CD4-positive, alpha-beta T cell treated with Interleukin-6 at 100 ng/mL for 8 hours (primary cell): ENCODE measurements around the gene HS6ST2.

Source experiments
- DNase-seq: peaks from one replicate; pipeline ENCODE4 v3.0.0-alpha.2; 2020; ENCODE audit warnings: mixed read lengths, low spot score

Gene HS6ST2

GRCh38 chrX:132843363-132843762 is 115.1 kb downstream of the HS6ST2 start:
- DNase-seq: no peak

DNA sequence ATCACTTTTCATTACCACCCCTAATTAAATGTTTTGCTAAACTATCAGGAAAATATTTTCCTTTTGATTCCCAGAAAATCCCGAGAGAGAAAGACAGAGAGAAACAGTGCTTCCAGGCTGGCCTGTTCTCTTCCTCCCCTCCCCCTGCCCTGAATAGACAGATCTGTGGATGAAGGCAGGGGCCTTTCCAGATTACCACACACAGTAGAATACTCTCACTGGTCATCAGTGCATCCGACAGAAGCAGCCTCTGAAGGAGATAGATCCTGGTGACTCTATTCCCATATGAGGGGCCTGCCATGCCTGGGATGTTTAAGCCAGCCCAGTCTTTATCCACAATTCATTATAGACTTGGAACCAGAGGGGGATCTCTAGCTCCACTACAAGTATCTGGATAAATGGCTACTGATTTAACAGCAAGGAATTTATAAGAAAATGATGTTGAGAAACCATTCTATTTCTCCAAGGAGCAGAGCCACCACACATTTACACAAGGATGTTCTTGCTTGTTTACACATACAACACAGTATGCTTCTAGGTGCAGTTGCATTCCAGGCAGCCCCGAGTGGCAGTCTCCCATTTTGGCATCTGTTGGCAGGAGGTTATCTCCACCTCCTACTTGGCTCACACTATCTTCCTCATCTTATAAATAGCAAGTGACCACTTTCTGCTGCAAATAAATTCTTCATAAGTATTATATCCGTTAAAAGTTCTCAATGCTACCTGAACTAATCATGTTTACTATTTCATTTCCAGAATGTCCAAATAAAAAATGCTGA is 115.8 kb downstream of the HS6ST2 start:
- DNase-seq: no peak

- DNase-seq: no peak
These were observed 120.5 kb downstream of the HS6ST2 start for GRCh38 chrX:132837967-132838366.

DNA sequence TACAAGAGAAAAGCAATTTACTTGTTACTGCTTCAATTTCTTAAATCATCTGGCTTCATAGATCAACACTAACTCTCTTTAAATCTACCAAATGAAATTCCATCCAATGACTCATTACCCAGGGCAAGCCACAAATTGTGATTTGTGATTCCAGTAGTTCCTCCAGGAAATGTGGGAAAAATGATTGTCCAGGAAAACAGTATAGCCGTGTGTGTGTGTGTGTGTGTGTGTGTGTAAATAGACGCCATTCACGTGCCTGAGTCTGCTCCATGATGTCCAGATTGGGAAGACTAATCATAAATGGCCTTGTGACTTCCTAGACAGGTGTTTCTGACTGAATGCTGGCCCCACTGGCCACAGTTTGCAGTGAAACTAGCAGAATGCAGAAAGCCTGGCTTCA is 121.3 kb downstream of the HS6ST2 start:
- no peak for DNase-seq

GRCh38 chrX:132836471-132836870 is 122.0 kb downstream of the HS6ST2 start:
- DNase-seq: no peak

GRCh38 chrX:132834741-132835140 is 123.7 kb downstream of the HS6ST2 start:
- no peak for DNase-seq

DNA sequence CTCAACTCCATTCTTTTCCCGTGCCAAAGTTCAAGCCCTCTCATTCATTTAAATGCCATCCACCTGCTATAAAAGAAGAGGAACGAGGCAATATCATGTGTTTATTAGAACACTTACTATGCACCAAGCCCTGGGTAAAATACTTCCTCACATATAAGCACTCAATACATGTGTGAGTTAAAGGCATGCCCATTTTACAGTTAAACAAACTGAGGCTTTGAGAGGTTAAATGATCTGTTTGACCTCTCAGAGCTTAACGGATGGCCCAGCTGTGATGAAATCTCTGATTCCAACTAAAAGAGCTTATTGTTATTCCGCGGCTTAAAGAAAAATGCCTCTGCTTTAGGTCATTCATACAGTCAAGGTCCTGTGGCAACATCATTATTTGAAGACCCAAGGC is 124.3 kb downstream of the HS6ST2 start:
- no peak for DNase-seq

DNA sequence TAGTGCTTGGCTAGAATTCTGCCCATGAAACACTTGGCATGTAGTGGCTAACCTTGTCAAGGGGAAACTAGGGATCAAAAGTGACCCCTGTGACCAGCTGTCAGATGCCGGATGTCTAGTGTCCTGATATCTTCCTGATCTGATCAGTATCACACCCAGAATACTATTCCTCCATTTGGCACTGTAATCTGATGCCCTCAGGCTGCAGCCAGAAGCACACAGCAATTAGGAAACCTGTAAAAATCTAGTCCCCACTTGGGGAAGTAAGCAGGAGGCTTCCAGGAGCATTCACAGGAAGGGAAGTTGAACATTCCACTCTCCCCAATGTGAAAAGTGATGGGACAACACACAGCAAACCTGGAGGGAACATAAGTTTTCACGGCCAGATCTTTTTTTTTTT is 125.1 kb downstream of the HS6ST2 start:
- no peak for DNase-seq

DNA sequence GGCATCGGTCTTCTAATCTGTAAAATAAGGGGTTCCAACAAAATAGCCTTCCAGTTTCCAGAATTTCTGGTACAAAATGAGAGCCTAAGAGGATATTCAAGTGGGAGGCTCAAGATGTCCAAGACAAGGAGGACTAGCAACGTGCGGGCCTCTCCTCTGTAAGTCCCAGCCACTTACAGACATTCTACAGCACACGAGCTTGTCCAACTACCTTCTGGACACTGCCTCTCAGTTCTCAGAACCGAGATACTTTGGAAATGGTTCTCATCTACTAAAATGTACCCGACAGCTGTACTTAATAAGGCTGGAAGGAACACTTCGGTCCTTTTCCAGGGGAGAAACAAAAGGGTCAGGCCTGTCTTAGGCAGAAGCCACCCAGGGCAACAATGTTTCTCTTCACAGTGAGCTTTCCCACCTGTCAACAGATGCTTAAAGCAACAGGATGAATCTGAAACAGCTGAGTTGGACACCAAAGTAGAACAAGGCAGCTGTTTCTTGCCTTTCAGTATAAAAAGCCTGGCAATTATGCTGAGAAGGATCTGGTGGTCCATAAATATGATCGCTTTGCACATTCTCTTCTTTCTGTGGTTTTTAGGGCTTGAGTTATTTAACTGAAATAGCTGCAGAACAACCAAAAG is 127.0 kb downstream of the HS6ST2 start:
- no peak for DNase-seq

GRCh38 chrX:132822634-132823012 is 135.8 kb downstream of the HS6ST2 start:
- DNase-seq: no peak

- no peak for DNase-seq
These were observed 136.3 kb downstream of the HS6ST2 start for GRCh38 chrX:132821974-132822633.

GRCh38 chrX:132820675-132821074 is 137.8 kb downstream of the HS6ST2 start:
- DNase-seq: no peak

GRCh38 chrX:132819711-132820264 is 138.6 kb downstream of the HS6ST2 start:
- no peak for DNase-seq

- no peak for DNase-seq
These were observed 139.8 kb downstream of the HS6ST2 start for GRCh38 chrX:132818638-132819037.

DNA sequence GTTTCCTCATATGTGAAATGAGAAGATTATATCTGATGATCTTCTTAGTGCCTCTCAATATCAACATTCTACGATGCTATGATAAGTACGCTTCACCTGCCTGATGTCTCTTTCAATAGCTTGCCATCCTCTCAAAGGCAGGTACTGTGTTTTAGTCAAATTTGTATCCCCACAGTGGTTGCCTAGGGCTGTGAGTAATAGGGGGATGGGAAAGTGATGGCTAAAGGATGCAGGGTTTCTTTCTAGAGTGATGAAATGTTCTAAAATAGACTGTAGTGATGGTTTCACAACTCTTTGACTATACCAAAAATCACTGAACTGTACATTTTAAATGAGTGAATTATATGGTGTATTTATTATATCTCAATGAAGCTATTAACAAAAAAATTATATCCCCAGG is 142.8 kb downstream of the HS6ST2 start:
- no peak for DNase-seq

- DNase-seq: no peak
These were observed 147.3 kb downstream of the HS6ST2 start for GRCh38 chrX:132810964-132811712.

DNA sequence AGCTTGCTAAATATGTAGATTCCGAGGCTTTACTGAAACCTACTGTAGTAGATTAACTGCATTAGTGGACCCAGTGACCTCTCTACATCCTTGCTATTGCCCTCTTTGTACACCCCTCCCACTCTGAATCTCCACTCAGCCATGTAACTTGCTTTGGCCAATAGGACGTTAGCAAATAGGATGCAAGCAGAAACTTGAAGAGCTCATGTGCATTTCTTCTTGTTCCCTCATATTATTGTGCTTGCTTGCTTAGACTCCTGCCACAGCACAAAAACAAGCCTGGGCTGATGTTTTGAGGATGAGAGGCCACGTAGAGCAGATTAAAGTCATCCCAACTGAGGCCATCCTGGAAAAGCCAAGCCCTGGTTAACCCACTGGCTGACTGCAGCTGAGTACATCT is 147.9 kb downstream of the HS6ST2 start:
- no peak for DNase-seq

DNA sequence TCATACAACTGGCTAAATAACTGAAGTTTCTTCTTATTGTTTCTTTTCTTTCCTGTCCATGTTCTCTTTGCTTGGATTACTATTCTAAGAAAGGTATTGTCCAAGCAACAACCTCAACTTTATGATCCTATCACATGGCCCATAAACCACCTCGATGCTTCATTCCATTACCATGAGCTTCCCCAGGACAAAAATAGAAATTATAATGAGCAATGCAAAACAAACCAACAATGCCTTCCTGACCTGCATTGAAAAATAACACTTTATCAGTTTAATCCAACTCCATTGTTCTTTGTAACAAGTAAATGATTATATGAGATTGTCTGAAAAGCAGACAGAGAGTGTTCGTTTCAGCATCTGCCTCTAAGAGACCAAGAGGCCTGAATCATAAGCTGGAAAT is 148.8 kb downstream of the HS6ST2 start:
- DNase-seq: no peak

DNA sequence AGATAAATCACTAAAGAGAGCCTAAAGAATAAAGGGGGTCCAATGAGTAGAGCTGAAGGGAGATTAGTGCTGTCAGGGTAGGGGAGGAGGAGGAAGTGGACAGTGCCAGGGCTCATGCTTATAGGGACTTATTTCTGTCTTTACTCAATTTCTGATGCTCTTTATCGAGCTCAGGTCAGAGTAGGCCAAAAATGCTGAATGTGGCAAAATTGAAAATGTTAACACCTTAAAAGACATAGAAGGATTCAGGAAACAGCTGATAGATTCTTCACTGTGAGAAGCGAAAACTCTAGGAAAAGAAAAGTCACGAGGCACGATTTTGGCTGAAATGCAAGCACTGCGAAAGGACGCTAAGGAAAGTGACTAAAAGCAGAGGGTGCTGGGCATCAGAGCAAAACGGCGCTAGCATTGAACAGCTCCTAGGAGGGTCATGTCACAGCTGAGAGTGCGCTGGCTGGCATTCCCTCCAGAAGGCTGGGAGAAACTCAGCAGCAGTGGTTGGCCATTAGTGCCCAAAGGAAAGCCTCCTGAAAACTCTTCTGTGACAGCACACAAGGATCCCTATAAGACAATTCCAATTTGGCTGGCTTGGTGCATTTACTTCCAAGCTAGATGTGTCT is 150.9 kb downstream of the HS6ST2 start:
- no peak for DNase-seq

GRCh38 chrX:132802033-132802432 is 156.4 kb downstream of the HS6ST2 start:
- DNase-seq: no peak

GRCh38 chrX:132795181-132795580 is 163.2 kb downstream of the HS6ST2 start:
- no peak for DNase-seq

DNA sequence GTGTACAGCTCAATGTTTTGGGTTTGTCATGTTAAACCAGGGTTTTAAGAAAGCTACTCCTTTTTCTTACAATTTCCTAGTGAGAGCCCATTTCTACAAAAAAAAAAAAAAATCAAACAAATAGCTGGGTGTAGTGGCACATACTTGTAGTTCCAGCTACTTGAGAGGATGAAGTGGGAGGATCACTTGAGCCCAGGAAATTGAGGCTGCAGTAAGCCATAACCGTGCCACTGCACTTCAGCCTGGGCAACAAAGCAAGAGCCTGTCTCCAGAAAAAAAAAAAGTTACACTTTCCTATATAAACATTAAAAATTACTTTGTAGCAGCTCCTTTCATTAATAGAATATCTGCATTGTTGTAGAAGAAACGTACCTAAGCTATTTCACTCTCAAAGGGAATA is 166.7 kb downstream of the HS6ST2 start:
- DNase-seq: no peak
